Omental fat pad (tissue), 4 donors: ENCODE measurements around the gene LRP4. TPM values are rescaled to one million over a fixed set of nuclear protein-coding genes. Genes with fewer than 3 reads are reported as not detected.

Experiments
- ATAC-seq: fragments of 150-250 bp; one replicate; pipeline ENCODE4 v1.9.1; 2016; ENCODE audit warnings: mild to moderate bottlenecking, moderate library complexity; ENCODE audit not compliant: low FRiP score
- DNase-seq: peaks from one replicate; pipeline ENCODE4 v3.0.0-alpha.2; 2019; ENCODE audit warnings: low spot score
- total RNA-seq, 4 donors: library from RNA; depleted of rRNA; stranded (reverse); fragments of >200 nt; gene quantifications; one replicate each; pipeline ENCODE4 v1.1.0, GENCODE V29; 2016
- TF ChIP-seq, protein P1 (sequence below), 3 donors: fragments of 450-650 bp; IDR thresholded peaks; one replicate each; pipeline ENCODE4 v1.5.1; 2016 to 2017; ENCODE audit warnings: antibody characterized with exemption in 3 of 3, mild to moderate bottlenecking in 3 of 3, moderate library complexity in 2 of 3

Gene LRP4
- total RNA-seq, 4 donors from 2014 or later: 1.6 to 4.3 (median 3.3) TPM

DNA sequence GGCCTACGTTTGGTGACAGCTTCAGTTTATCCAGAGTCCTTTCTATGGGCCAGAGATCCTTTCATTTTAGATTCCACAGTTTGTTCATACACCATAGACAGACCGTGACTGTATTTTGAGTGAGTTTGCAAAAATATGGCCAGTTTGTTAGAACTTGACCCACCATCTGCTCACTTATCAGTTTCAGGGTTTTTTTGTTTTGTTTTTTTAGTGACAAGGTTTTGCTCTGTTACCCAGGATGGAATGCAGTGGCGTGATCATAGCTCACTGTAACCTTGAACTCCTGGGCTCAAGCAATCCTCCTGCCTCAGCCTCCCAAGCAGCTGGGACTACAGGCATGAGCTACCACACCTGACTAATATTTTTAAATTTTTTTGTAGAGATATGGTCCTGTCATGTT, 63.2 kb downstream of the LRP4 start:
- TF ChIP-seq, protein P1, sequence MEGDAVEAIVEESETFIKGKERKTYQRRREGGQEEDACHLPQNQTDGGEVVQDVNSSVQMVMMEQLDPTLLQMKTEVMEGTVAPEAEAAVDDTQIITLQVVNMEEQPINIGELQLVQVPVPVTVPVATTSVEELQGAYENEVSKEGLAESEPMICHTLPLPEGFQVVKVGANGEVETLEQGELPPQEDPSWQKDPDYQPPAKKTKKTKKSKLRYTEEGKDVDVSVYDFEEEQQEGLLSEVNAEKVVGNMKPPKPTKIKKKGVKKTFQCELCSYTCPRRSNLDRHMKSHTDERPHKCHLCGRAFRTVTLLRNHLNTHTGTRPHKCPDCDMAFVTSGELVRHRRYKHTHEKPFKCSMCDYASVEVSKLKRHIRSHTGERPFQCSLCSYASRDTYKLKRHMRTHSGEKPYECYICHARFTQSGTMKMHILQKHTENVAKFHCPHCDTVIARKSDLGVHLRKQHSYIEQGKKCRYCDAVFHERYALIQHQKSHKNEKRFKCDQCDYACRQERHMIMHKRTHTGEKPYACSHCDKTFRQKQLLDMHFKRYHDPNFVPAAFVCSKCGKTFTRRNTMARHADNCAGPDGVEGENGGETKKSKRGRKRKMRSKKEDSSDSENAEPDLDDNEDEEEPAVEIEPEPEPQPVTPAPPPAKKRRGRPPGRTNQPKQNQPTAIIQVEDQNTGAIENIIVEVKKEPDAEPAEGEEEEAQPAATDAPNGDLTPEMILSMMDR (IDR thresholded peaks at IDR 0.05): no peak
- ATAC-seq: no peak

DNA sequence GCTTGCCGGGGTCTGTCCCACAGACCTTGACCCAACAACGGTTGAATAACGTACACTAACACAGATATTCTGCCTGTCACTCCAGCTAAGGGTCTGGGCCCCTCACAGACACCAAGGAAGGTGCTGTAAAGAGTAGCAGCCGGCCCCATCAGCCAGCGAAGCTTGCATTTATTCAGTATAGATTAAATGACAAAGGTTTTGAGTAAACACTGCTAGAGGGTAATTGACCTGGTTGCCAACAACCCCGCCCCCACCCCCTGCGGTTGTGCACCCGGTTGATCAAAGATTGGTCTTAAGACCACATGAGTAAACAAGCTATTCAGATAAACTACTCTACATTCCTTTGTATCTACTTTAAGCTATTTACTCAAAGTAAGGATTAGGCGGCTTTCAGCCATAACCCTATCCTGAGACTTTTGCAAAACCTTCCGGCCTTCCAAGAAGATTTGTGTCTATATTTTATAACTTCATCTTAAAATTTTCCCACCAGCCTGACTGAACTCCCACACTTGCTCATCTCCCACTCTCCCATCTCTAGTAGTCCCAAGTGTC, 67.4 kb downstream of the LRP4 start:
- TF ChIP-seq, protein P1 (IDR thresholded peaks at IDR 0.05): no peak
- DNase-seq (no peak), ATAC-seq (no peak)

More for the DNA sequence above, 63.2 kb downstream of the LRP4 start:
- DNase-seq: no peak

DNA sequence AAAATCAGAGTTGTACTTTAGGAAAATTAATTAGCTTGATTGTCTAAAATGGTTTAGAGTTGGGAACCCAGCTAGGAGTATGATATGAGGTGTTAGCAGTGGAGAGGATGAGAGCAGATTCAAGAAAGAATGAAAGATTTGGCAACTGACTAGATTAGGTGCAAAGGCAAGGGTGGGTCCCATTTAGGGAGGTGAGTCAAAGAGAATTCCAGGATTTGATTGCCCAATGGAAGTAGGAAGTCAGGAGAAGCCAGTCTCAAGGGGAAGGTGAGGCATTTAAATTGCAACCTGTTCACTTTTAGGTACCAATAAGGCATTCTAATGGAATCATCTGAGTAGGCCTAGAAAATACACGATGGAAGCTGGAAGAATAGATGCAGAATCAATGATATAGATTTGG, 68.7 kb downstream of the LRP4 start:
- DNase-seq (no peak), ATAC-seq (no peak)
- TF ChIP-seq, protein P1 (IDR thresholded peaks at IDR 0.05): no peak

DNA sequence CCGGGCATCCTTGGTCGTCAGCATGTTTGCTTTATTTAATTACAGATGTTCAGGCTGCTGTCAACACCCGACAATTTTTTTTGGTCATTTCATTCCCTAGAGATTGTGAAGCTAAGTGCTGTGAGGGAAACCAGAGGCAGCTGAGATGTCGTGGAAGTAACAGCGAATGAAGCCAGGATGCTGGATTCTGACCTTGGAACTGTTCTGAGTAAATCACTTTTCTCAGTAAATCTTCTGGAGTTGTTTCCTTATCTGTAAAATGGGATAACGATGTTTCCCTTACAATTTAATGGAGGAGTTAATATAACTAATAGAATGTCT, 71.9 kb downstream of the LRP4 start:
- DNase-seq (no peak), ATAC-seq (peak; percentile 3)
- TF ChIP-seq, protein P1 (IDR thresholded peaks at IDR 0.05): no peak

DNA sequence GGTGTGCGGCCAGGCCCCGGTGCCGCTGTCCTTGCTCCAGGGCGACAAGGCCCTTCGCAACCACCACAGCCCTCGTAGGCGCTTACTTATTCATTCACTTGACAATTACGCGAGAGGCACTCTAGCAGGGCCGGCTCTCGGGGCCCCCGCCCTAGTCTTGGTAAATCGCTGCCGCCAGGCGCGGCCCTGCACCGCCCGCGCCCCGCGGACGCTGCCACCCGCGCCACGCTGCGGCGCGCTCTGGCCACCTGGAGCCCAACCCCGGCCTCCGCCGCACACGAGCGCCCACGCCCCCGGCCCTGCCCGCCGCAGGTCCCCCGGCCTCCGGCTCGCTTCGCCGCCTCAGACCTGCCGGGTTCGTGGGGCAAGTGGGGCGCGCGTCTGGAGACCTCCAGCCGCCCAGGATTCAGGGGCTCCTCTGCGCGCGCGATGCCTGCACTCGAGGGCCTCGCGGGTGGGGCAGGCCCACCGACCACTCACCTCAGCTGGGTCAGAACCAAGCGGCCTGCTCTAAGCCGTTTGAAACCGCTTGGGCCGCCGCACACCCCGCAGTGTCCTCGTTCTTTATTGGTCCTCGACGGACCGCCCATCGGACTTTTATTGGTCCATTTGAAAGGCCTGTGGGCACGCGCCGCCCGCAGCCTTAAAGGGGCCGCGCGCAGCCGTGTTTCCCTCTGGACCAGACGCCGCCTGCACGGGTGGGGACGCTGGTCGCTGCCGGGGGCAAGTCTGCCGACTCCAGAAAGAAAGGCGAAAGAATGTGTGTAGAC, 72.4 kb downstream of the LRP4 start, which contains the start of gene CKAP5:
Gene CKAP5, minus strand, starts transcription at position 541 of the 770 bp plus-strand sequence. CDS start 25,049 bp downstream, outside the sequence.
- DNase-seq: peak; percentile 62
- ATAC-seq: peak; percentile 98
- TF ChIP-seq, protein P1 (IDR thresholded peaks at IDR 0.05): no peak

DNA sequence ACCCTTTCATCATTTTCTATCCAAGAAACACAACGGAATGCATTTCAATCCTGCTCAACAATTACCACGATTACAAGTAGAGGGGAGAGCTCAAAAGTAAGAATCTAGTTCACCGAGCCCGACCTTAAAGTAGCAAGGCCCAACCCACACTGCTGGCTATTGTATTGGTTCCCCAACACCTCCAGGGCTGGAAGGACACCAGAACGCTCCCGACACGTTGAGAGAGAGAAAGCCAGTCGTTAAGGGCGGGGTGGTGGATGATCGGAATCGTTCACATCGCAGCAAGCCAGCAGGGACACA, 73.0 kb downstream of the LRP4 start:
- peak; percentile 2 for ATAC-seq
- TF ChIP-seq, protein P1 (IDR thresholded peaks at IDR 0.05): no peak
- no peak for DNase-seq

DNA sequence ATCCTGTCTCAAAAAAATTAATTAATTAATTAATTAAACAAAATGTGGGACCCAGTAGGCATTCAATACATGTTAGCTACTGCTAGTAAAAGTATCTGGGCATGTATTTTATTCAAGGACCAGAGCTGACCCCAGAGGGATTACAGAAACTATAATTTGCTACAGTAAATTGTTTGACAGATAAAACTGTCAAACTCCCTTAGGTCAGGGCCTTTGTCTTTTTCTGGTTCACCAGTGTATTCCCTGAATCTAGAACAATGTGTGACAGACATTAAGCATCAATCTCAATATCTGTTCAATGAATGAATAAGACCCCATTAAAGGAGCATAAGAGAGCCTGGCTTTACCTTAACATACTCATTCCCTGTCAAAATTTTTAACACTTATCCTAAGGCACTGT, 78.2 kb downstream of the LRP4 start:
- no peak for DNase-seq
- TF ChIP-seq, protein P1 (IDR thresholded peaks at IDR 0.05): no peak

More for the DNA sequence above, 78.2 kb downstream of the LRP4 start:
- no peak for ATAC-seq
